Measurements from ENCODE around the gene PTPN23. TPM values are rescaled to one million over a fixed set of nuclear protein-coding genes. Genes with fewer than 3 reads are reported as not detected.

PTPN23 gene
- total and polyA plus RNA-seq, 9 of the 15 experiments (the other 6 are each of a cell fraction or from before 2014, with no cell fraction given) = 0.41 to 58.7 (median 7.2) TPM

DNA sequence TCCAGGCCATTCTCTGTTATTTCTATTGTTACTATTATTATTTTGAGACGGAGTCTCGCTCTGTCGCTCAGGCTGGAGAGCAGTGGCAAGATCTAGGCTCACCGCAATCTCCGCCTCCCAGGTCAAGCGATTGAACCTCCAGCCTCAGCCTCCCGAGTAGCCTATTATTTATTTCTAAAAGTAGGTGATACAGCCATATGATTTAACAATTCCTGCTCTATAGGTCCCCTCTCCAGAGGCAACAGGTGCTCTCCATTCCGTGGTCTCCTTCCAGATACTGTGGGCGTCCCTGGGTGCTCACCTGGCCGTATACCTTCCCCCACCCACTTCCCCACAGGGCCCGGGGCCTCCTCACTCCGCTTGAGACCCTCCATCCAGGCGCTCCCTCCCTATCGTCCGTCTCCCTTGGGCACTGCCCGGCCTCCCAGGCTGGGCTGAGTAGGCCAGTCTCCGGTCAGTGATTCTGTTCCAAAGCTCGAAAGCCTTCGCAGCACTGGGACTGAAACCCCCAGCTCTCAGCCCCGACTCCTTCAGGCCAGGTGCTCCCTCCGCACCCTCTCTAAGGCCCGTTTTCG lies 708 bp upstream of the PTPN23 start (continued):
- TF ChIP-seq, protein P1, sequence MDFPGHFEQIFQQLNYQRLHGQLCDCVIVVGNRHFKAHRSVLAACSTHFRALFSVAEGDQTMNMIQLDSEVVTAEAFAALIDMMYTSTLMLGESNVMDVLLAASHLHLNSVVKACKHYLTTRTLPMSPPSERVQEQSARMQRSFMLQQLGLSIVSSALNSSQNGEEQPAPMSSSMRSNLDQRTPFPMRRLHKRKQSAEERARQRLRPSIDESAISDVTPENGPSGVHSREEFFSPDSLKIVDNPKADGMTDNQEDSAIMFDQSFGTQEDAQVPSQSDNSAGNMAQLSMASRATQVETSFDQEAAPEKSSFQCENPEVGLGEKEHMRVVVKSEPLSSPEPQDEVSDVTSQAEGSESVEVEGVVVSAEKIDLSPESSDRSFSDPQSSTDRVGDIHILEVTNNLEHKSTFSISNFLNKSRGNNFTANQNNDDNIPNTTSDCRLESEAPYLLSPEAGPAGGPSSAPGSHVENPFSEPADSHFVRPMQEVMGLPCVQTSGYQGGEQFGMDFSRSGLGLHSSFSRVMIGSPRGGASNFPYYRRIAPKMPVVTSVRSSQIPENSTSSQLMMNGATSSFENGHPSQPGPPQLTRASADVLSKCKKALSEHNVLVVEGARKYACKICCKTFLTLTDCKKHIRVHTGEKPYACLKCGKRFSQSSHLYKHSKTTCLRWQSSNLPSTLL (IDR thresholded peaks at IDR 0.05) = no peak
- TF ChIP-seq RUNX1 (IDR thresholded peaks at IDR 0.05; ENCODE audit: low read depth) = no peak
- no peak; the same call in 1 of the 2 replicates for TF ChIP-seq TAF7 (tag; IDR thresholded peaks at IDR 0.05)
- TF ChIP-seq TEAD4 (IDR thresholded peaks at IDR 0.05; ENCODE audit: low read length) = no peak
- TF ChIP-seq TEAD4 (CRISPR knock-in tag; IDR thresholded peaks at IDR 0.05; ENCODE audit: borderline replicate concordance) = no peak
- TF ChIP-seq RFX1 (IDR thresholded peaks at IDR 0.05) = no peak
- no peak for TF ChIP-seq HDAC3 (IDR thresholded peaks at IDR 0.05; ENCODE audit: borderline replicate concordance, partially characterized antibody)
- no peak for TF ChIP-seq EHMT2 (IDR thresholded peaks at IDR 0.05)
- TF ChIP-seq, protein P2, sequence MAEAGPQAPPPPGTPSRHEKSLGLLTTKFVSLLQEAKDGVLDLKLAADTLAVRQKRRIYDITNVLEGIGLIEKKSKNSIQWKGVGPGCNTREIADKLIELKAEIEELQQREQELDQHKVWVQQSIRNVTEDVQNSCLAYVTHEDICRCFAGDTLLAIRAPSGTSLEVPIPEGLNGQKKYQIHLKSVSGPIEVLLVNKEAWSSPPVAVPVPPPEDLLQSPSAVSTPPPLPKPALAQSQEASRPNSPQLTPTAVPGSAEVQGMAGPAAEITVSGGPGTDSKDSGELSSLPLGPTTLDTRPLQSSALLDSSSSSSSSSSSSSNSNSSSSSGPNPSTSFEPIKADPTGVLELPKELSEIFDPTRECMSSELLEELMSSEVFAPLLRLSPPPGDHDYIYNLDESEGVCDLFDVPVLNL (CRISPR knock-in tag; IDR thresholded peaks at IDR 0.05; ENCODE audit: low read depth) = no peak
- TF ChIP-seq, protein P3, sequence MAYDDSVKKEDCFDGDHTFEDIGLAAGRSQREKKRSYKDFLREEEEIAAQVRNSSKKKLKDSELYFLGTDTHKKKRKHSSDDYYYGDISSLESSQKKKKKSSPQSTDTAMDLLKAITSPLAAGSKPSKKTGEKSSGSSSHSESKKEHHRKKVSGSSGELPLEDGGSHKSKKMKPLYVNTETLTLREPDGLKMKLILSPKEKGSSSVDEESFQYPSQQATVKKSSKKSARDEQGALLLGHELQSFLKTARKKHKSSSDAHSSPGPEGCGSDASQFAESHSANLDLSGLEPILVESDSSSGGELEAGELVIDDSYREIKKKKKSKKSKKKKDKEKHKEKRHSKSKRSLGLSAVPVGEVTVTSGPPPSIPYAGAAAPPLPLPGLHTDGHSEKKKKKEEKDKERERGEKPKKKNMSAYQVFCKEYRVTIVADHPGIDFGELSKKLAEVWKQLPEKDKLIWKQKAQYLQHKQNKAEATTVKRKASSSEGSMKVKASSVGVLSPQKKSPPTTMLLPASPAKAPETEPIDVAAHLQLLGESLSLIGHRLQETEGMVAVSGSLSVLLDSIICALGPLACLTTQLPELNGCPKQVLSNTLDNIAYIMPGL (CRISPR knock-in tag; IDR thresholded peaks at IDR 0.05) = peak; percentile 57; the same call in 1 of the 2 replicates
- no peak; the same call in 1 of the 2 replicates for TF ChIP-seq MTA3 (IDR thresholded peaks at IDR 0.05; ENCODE audit: borderline replicate concordance)
- no peak for TF ChIP-seq BRF1 (IDR thresholded peaks at IDR 0.05; ENCODE audit: borderline replicate concordance, extremely low read depth, insufficient read length)
- TF ChIP-seq, protein P4, sequence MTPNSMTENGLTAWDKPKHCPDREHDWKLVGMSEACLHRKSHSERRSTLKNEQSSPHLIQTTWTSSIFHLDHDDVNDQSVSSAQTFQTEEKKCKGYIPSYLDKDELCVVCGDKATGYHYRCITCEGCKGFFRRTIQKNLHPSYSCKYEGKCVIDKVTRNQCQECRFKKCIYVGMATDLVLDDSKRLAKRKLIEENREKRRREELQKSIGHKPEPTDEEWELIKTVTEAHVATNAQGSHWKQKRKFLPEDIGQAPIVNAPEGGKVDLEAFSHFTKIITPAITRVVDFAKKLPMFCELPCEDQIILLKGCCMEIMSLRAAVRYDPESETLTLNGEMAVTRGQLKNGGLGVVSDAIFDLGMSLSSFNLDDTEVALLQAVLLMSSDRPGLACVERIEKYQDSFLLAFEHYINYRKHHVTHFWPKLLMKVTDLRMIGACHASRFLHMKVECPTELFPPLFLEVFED (CRISPR knock-in tag; conservative IDR thresholded peaks at IDR 0.05) = no peak
- peak; percentile 46; the same call in 1 of the 2 replicates for TF ChIP-seq SMARCA4 (IDR thresholded peaks at IDR 0.05)
- TF ChIP-seq, protein P5, sequence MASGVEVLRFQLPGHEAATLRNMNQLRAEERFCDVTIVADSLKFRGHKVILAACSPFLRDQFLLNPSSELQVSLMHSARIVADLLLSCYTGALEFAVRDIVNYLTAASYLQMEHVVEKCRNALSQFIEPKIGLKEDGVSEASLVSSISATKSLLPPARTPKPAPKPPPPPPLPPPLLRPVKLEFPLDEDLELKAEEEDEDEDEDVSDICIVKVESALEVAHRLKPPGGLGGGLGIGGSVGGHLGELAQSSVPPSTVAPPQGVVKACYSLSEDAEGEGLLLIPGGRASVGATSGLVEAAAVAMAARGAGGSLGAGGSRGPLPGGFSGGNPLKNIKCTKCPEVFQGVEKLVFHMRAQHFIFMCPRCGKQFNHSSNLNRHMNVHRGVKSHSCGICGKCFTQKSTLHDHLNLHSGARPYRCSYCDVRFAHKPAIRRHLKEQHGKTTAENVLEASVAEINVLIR (CRISPR knock-in tag; IDR thresholded peaks at IDR 0.05) = no peak
- TF ChIP-seq PHF20 (IDR thresholded peaks at IDR 0.05; ENCODE audit: partially characterized antibody) = peak; percentile 41
- 0 out of 3 replicates have a peak, but pooled peaks of 1 of the 2 experiments have one; percentile 26 for TF ChIP-seq CBX3 (IDR thresholded peaks at IDR 0.05; ENCODE audit: borderline replicate concordance in 1 of 2, low read length in 2 of 2)
- TF ChIP-seq NBN (IDR thresholded peaks at IDR 0.05; ENCODE audit: low read depth) = no peak
- TF ChIP-seq HDAC8 (tag; IDR thresholded peaks at IDR 0.05) = 0 out of 2 replicates have a peak, but pooled peaks have one; percentile 51
- TF ChIP-seq RFX7 (CRISPR knock-in tag; IDR thresholded peaks at IDR 0.05) = no peak
- TF ChIP-seq ZNF263 (CRISPR knock-in tag; IDR thresholded peaks at IDR 0.05; ENCODE audit: borderline replicate concordance) = no peak; the same call in 1 of the 2 replicates
- TF ChIP-seq KHSRP (IDR thresholded peaks at IDR 0.05) = no peak
- no peak for TF ChIP-seq ZNF695 (CRISPR knock-in tag; IDR thresholded peaks at IDR 0.05)
